22Rv1 (cell line): ENCODE data around the gene ARHGEF17.

Experiments
- H3K27ac ChIP-seq: fragments of 450-650 bp; 2 replicates; pipeline ENCODE4 v1.5.1; 2017
- ZFX ChIP-seq: fragments of 450-650 bp; IDR thresholded peaks from 2 replicates; pipeline ENCODE4 v1.6.1; 2017; ENCODE audit warnings: antibody characterized with exemption, borderline replicate concordance
- TF ChIP-seq, protein P1 (sequence below): fragments of 450-650 bp; IDR thresholded peaks from 2 replicates; pipeline ENCODE4 v1.5.1; 2017; ENCODE audit warnings: mild to moderate bottlenecking

The ARHGEF17 gene

GRCh38 chr11:73324665-73325035, 16.6 kb downstream of the ARHGEF17 start:
- H3K27ac ChIP-seq: no peak overlapping the region
- TF ChIP-seq, protein P1, sequence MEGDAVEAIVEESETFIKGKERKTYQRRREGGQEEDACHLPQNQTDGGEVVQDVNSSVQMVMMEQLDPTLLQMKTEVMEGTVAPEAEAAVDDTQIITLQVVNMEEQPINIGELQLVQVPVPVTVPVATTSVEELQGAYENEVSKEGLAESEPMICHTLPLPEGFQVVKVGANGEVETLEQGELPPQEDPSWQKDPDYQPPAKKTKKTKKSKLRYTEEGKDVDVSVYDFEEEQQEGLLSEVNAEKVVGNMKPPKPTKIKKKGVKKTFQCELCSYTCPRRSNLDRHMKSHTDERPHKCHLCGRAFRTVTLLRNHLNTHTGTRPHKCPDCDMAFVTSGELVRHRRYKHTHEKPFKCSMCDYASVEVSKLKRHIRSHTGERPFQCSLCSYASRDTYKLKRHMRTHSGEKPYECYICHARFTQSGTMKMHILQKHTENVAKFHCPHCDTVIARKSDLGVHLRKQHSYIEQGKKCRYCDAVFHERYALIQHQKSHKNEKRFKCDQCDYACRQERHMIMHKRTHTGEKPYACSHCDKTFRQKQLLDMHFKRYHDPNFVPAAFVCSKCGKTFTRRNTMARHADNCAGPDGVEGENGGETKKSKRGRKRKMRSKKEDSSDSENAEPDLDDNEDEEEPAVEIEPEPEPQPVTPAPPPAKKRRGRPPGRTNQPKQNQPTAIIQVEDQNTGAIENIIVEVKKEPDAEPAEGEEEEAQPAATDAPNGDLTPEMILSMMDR: no peak
- no peak for TF ChIP-seq ZFX

- TF ChIP-seq, protein P1: no peak
- no peak for TF ChIP-seq ZFX
- no peak overlapping the region for H3K27ac ChIP-seq
These were observed 17.2 kb downstream of the ARHGEF17 start for GRCh38 chr11:73325036-73325981.

DNA sequence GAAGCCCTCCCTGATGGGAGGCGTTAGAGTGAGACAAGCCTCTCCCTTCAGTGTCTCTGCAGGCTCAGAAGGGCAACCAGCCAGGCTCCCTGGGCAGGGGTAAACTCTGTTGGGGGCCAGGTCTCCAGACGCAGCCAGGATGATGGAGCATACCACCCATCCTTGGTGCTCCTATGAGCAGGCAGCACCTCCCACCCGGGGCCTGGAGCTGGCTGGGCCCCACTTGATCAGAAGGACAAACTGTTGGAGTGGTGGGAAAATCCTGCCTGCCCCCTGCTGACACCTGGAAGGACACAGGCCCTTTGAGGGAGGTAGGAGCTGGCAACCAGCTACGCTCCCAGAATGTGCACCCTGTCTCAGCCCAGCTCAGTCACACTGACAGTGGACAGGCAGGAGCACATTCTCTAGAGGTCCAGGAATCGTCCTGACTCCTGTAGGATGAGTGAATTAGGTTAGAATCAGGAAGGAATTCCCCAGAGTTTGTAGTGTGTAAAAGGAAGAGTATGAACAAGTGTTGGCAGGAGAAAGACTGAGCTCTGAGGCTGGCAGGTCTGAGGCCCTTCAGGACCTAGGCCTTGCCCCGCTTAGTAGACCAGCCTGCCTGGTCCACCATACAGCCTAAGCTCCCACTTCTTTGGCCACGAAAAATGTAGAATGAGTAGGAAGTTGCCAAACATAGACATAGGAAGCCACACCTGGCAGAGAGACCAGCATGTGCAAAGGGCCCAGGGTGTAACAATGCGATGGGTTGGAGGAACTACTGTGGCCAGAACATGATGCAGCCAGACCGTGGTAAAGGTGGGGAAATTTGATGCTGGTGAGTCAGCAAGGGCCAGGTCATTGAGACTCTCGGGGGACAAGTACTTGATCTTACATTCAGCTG, 19.1 kb downstream of the ARHGEF17 start:
- TF ChIP-seq, protein P1: no peak
- no peak for TF ChIP-seq ZFX
- H3K27ac ChIP-seq: no peak overlapping the region

GRCh38 chr11:73327812-73328364, 19.8 kb downstream of the ARHGEF17 start:
- TF ChIP-seq, protein P1: no peak
- TF ChIP-seq ZFX: no peak
- no peak overlapping the region for H3K27ac ChIP-seq

GRCh38 chr11:73330569-73331093, 22.6 kb downstream of the ARHGEF17 start:
- H3K27ac ChIP-seq: no peak overlapping the region
- TF ChIP-seq ZFX: no peak
- TF ChIP-seq, protein P1: peak; percentile 52

GRCh38 chr11:73331138-73331916, 23.3 kb downstream of the ARHGEF17 start:
- H3K27ac ChIP-seq: no peak overlapping the region
- TF ChIP-seq, protein P1: no peak
